ENCODE results near the gene TMEM128. TPM values are rescaled to one million over a fixed set of nuclear protein-coding genes. Genes with fewer than 3 reads are reported as not detected.
"Not testable (repeated sequence)": the region's sequence is repeated elsewhere in the genome, so short reads cannot be mapped to it uniquely, and the experiment has no call there.

TMEM128 gene
- total RNA-seq, 2 donors from 2014 or later: 20.0 to 25.7 TPM

DNA sequence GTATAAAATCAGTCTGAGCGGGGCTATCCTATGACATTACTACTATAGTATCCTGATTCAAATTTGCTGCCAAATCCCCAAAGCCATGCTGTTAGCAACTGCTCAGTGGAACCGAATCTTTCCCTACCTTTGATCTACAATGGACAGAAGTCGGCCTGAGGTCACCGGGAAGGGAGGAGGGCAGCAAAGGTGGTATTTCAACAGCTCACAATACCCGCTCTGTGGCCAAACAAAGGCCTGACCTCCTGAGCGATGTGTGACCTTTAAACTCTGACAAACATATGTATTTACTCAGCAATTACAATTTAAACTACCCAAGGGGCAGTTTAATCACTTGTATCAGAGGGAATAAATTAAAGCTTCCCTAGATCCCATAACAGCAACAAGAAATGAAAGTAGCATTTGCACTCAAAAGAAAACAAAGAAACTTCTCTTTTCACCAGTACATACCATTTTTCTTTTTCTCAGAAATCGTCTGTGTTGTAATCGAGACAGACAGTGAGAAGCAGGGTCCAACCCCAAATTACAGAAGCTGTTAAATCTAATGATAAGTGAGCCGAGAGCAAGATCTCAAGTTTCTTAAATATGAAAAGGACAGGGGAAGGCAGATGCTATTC lies 11.6 kb upstream of the TMEM128 start:
- ATAC-seq (peak; percentile 58), DNase-seq (no peak)
- intact Hi-C loops (cut with DNase I, micrococcal nuclease): no loop called here

DNA sequence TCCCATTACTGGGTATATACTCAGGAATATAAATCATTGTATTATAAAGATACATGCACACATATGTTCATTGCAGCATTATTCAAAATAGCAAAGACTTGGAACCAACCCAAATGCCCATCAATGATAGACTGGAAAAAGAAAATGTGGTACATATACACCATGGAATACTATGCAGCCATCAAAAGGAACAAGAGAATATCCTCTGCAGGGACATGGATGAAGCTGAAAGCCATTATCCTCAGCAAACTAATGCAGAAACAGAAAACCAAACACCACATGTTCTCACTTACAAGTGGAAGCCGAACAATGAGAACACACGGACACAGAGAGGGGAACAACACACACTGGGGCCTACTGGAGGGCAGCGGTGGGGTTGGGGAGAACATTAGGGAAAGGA lies 9.7 kb upstream of the TMEM128 start:
- ATAC-seq; DNase-seq; intact Hi-C loops (cut with DNase I, micrococcal nuclease): not testable (repeated sequence)

- ATAC-seq (no peak), DNase-seq (no peak)
- intact Hi-C loops (cut with DNase I, micrococcal nuclease): no loop called here
Observed at GRCh38 chr4:4256799-4257198, 8.8 kb upstream of the TMEM128 start.

- DNase-seq (no peak), ATAC-seq (no peak)
- intact Hi-C loops (cut with DNase I, micrococcal nuclease): no loop called here
Observed at GRCh38 chr4:4254666-4255065, 6.6 kb upstream of the TMEM128 start.

DNA sequence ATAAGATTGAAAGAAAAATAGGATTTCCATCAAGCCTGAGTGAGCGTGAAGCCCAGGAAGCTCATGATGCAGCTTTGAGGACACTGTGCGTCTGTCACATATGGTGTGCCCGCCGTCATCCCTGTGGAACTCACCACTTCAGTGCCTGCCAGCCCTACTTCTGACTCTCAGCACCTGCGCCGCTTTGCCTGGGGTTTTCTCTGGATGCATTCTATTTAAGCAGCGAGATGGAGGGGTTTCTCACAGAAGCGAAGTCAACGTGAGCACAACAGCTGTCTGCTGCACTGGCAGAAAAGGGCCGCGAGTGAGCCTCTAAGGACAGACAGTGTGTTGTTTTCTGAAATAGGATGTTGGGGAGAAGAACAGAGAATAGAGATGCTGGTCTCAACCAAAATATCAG lies 6.2 kb upstream of the TMEM128 start:
- ATAC-seq: no peak
- DNase-seq: no peak
- intact Hi-C loops (cut with DNase I, micrococcal nuclease): no loop called here

- intact Hi-C loops (cut with DNase I, micrococcal nuclease): no loop called here
- ATAC-seq (no peak), DNase-seq (no peak)
Observed at GRCh38 chr4:4249866-4250265, 1.8 kb upstream of the TMEM128 start.

DNA sequence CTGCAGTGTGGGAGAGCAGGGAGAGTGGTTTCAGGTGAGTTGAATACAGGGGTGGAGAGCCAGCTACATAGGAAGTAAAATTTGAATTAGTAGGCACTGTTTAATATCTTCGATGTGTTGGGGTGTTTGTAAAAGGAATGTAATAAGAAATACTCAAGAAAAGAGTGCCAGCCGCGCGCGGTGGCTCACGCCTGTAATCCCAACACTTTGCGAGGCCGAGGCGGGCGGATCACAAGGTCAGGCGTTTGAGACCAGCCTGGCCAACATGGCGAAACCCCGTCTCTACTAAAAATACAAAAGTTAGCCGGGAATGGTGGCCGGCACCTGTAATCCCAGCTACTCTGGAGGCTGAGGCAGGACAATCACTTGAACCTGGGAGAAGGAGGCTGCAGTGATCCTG lies 1.3 kb upstream of the TMEM128 start:
- intact Hi-C loops (cut with DNase I, micrococcal nuclease); ATAC-seq; DNase-seq: not testable (repeated sequence)

- ATAC-seq (peak; percentile 7), DNase-seq (no peak)
- intact Hi-C loops (cut with DNase I, micrococcal nuclease): no loop called here
Observed at GRCh38 chr4:4248885-4249203, 821 bp upstream of the TMEM128 start.

DNA sequence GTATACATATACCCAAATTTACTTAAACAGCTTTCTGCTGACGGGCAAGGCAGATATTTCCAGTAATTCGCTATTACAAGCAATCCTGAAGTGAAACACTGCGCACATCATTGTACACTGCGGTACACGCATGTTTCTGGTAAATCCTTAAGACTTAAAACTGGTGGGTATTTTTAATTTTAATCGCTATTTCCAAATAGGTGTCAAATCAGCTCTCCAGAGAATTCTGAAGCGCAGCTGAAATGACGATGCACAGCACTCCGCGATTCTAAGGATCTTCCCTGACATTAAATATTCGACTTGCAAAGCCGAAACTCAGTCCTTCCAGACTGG lies 361 bp downstream of the TMEM128 start:
- ATAC-seq (peak; percentile 5), DNase-seq (no peak)
- intact Hi-C loops (cut with DNase I, micrococcal nuclease): no loop called here

DNA sequence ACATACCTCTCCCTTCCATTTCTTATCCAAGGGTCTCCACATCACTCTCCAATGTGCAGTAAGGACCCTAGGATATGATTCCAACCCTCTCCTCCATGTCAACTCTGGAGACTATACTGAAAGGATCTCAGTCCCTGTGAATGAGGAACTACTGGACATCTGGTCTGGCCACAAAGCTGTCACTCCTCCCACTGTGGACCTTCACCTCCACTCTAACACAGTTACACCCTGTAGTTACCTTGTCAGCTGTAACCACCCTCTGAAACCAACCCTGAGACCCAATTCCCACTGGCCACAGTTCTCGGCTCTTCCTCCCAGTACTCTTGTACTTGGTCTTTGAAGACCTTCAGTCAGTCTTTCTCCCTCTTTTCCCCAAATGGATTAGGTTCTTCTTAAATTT lies 2.9 kb downstream of the TMEM128 start:
- intact Hi-C loops (cut with DNase I, micrococcal nuclease): no loop called here
- DNase-seq: no peak
- ATAC-seq: peak; percentile 67

GRCh38 chr4:4239551-4239950 lies 8.5 kb downstream of the TMEM128 start:
- ATAC-seq; DNase-seq; intact Hi-C loops (cut with DNase I, micrococcal nuclease): not testable (repeated sequence)

DNA sequence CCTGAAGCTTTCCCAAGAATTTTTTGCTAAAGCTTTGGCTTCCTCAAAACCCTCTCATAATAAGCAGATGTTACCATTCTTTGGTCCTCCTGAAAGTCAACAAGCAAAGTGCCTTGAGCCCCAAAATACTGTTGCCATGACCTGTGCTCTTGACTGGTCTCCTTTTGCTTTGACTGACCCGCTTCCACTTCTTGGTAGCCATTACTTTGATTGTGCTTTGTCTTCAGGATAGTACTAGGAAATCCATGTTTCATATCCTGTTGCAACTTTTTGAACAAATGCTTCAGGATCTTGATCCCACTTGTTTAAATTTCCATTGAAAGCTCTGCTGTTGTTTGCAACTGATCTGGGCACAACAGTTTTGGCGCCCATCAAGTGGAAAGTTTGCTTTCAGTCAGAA lies 14.4 kb downstream of the TMEM128 start:
- ATAC-seq: no peak
- intact Hi-C loops (cut with DNase I, micrococcal nuclease): no loop called here
- no peak for DNase-seq

GRCh38 chr4:4228356-4228668 lies 19.7 kb downstream of the TMEM128 start:
- ATAC-seq (no peak), DNase-seq (no peak)
- intact Hi-C loops (cut with DNase I, micrococcal nuclease): no loop called here

- intact Hi-C loops (cut with DNase I, micrococcal nuclease): no loop called here
- no peak for ATAC-seq
- no peak for DNase-seq
Observed at GRCh38 chr4:4227510-4228355, 20.3 kb downstream of the TMEM128 start.

DNA sequence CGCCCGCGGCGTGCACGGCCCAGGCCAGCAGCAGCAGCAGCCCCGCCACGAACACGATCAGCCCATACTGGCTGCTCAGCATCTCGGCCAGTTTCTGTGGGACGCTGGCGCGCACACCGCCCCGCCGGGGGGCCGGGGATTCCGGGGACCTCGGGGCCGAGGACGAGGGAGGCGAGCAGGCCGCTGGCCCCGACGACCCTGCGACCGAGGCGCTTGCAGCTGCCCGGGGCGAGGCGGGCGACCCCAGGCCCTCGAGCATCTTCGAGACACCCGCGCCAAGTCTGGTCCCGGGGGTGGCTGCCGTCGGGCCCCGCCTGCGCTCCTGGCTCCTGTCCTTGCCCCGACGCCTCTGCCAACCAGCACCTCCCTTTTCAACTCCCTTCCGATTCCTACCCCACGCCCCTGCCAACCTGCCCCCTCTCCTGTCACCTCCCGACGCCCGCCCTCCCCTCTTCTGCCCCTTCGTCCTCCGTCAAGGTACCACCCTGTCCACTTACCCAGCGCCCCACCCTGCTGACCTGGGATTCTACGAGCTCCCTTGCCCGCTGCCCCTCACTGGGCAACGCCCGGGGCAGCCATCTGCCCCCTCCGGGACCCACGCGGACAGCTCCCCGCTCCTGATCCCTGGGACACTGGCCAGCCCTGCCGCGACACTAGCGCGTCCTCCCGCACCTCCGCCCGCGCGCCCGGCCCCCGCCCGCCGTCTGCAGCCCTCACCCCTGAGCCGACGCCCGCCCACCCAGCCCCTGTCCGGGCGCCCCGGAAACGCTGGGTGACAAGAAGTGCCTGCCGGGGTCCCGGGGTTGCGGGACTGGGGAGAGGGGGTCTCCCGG lies 21.2 kb downstream of the TMEM128 start, which contains the start of gene OTOP1:
TSS of gene OTOP1 (minus strand) at position 324 of the 833 bp plus-strand sequence. CDS start at position 259, 65 bp downstream.
- ATAC-seq (no peak), DNase-seq (no peak)
- intact Hi-C loops (cut with DNase I, micrococcal nuclease): no loop called here

- intact Hi-C loops (cut with DNase I, micrococcal nuclease): no loop called here
- no peak for ATAC-seq
- DNase-seq: no peak
Observed at GRCh38 chr4:4225915-4226605, 22.0 kb downstream of the TMEM128 start.

- no peak for ATAC-seq
- no peak for DNase-seq
- intact Hi-C loops (cut with DNase I, micrococcal nuclease): no loop called here
Observed at GRCh38 chr4:4217113-4217512, 30.9 kb downstream of the TMEM128 start.

- ATAC-seq (no peak), DNase-seq (no peak)
- intact Hi-C loops (cut with DNase I, micrococcal nuclease): no loop called here
Observed at GRCh38 chr4:4216648-4217047, 31.4 kb downstream of the TMEM128 start.

- DNase-seq; ATAC-seq; intact Hi-C loops (cut with DNase I, micrococcal nuclease): not testable (repeated sequence)
Observed at GRCh38 chr4:4213674-4214073, 34.3 kb downstream of the TMEM128 start.

Data from left colon (tissue), 2 donors.